Astrocyte (in vitro differentiated cells and primary cell): ENCODE results near the gene HTR4. TPM values are rescaled to one million over a fixed set of nuclear protein-coding genes. Genes with fewer than 3 reads are reported as not detected.

ENCODE experiments used
- DNase-seq: peaks from one replicate; pipeline ENCODE4 v3.0.0-alpha.2; 2010; ENCODE audit warnings: low read depth
- FAIRE-seq: peaks from 2 replicates; lab custom pipeline; 2011; peaks lifted over from hg19 to GRCh38; lab: Jason Lieb, UNC
- H2AFZ ChIP-seq: 2 replicates; pipeline ENCODE4 v1.6.0; 2012; ENCODE audit warnings: low read depth, low read length, inconsistent platforms
- H3K27ac ChIP-seq: 2 replicates; pipeline ENCODE4 v1.5.1; 2011; ENCODE audit warnings: low read depth, low read length, inconsistent platforms
- H3K27me3 ChIP-seq: 2 replicates; pipeline ENCODE4 v1.6.0; 2011; ENCODE audit warnings: low read length, inconsistent platforms; ENCODE audit not compliant: insufficient read depth
- H3K36me3 ChIP-seq: 2 replicates; pipeline ENCODE4 v1.5.1; 2011; ENCODE audit warnings: low read length, inconsistent platforms; ENCODE audit not compliant: insufficient read depth
- H3K4me1 ChIP-seq: 2 replicates; pipeline ENCODE4 v1.5.1; 2011; ENCODE audit warnings: low read length, inconsistent platforms; ENCODE audit not compliant: insufficient read depth
- H3K4me2 ChIP-seq: 2 replicates; pipeline ENCODE4 v1.6.0; 2012; ENCODE audit warnings: low read length, inconsistent platforms
- H3K4me3 ChIP-seq: 2 replicates; pipeline ENCODE4 v1.5.1; 2011; ENCODE audit warnings: low read depth, mild to moderate bottlenecking, low read length, inconsistent platforms; ENCODE audit not compliant: insufficient read depth
- H3K79me2 ChIP-seq: 2 replicates; pipeline ENCODE4 v1.6.0; 2012; ENCODE audit warnings: mild to moderate bottlenecking, low read length, inconsistent platforms; ENCODE audit not compliant: insufficient read depth
- H3K9ac ChIP-seq: 2 replicates; pipeline ENCODE4 v1.6.0; 2012; ENCODE audit warnings: mild to moderate bottlenecking, low read length, inconsistent platforms
- H3K9me3 ChIP-seq: 2 replicates; pipeline ENCODE4 v1.5.1; 2012; ENCODE audit warnings: low read depth, mild to moderate bottlenecking, low read length, inconsistent platforms; ENCODE audit not compliant: insufficient read depth
- H4K20me1 ChIP-seq: 2 replicates; pipeline ENCODE4 v1.6.0; 2012; ENCODE audit warnings: low read length, inconsistent platforms; ENCODE audit not compliant: insufficient read depth
- H3K27ac Mint-ChIP-seq: one replicate; pipeline ENCODE4 v1.8.0; 2021; ENCODE audit warnings: mild to moderate bottlenecking, mixed read lengths; ENCODE audit not compliant: unreplicated experiment
- H3K27me3 Mint-ChIP-seq: one replicate; pipeline ENCODE4 v1.8.0; 2021; ENCODE audit warnings: low read depth, mixed read lengths; ENCODE audit not compliant: unreplicated experiment
- H3K36me3 Mint-ChIP-seq: one replicate; pipeline ENCODE4 v1.8.0; 2021; ENCODE audit warnings: low read depth, mixed read lengths; ENCODE audit not compliant: unreplicated experiment
- H3K4me1 Mint-ChIP-seq: one replicate; pipeline ENCODE4 v1.8.0; 2021; ENCODE audit warnings: low read depth, mixed read lengths; ENCODE audit not compliant: unreplicated experiment
- H3K4me3 Mint-ChIP-seq: one replicate; pipeline ENCODE4 v1.8.0; 2021; ENCODE audit warnings: mild to moderate bottlenecking, moderate library complexity, mixed read lengths; ENCODE audit not compliant: unreplicated experiment
- H3K9me3 Mint-ChIP-seq: one replicate; pipeline ENCODE4 v1.8.0; 2021; ENCODE audit warnings: mild to moderate bottlenecking, mixed read lengths; ENCODE audit not compliant: unreplicated experiment
- CTCF ChIP-seq: IDR thresholded peaks from 2 replicates; pipeline ENCODE4 v1.5.1; 2011; ENCODE audit warnings: low read depth, mild to moderate bottlenecking, inconsistent platforms, low read length, moderate library complexity; ENCODE audit not compliant: insufficient read depth
- EZH2 ChIP-seq: IDR thresholded peaks from 2 replicates; pipeline ENCODE4 v1.6.1; 2012; ENCODE audit warnings: mild to moderate bottlenecking, low read length, inconsistent platforms; ENCODE audit not compliant: insufficient read depth
- total RNA-seq: library from RNA; stranded (reverse); gene quantifications from 2 replicates; pipeline ENCODE4 v1.2.1, GENCODE V29; 2021

HTR4 gene
- total RNA-seq, 1 donor from 2014 or later = not detected

DNA sequence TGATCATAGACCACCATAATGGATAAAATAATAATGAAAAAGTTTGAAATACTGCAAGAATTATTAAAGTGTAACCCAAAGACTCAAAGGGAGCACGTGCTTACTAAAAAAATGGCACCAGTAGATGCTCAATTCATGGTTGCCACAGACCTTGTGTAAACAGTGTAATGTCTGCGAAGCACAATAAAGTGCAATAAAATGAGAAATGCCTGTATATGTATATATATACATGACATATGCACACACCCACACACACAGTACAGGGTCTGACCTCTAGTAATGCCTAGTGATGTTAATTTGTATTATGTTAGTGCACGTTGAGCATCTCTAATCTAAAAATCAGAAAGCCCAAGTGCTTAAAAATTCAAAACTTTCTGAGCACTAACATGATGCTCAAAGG, 218.3 kb downstream of the HTR4 start:
- no peak overlapping the region for H3K4me2 ChIP-seq
- no peak for TF ChIP-seq CTCF
- Mint-ChIP-seq H3K4me1 (no peaks in the 10 kb centered on the region), H3K36me3 (peaks cover 10% of the 10 kb centered on the region), H3K9me3 (no peaks in the 10 kb centered on the region), H3K27me3 (no peaks in the 10 kb centered on the region), H3K27ac (no peak overlapping the region), H3K4me3 (no peak overlapping the region)
- H3K27me3 ChIP-seq = no peaks in the 10 kb centered on the region
- no peak overlapping the region for H3K9ac ChIP-seq
- H2AFZ ChIP-seq = no peak overlapping the region
- FAIRE-seq (no peak), DNase-seq (no peak)
- H3K79me2 ChIP-seq = no peaks in the 10 kb centered on the region
- H3K4me3 ChIP-seq = no peak overlapping the region
- H3K9me3 ChIP-seq = no peaks in the 10 kb centered on the region
- H3K36me3 ChIP-seq = peaks cover 44% of the 10 kb centered on the region
- no peaks in the 10 kb centered on the region for H4K20me1 ChIP-seq
- H3K27ac ChIP-seq = no peak overlapping the region
- no peaks in the 10 kb centered on the region for H3K4me1 ChIP-seq

- H3K4me1 ChIP-seq = no peaks in the 10 kb centered on the region
- H3K4me1 Mint-ChIP-seq = no peaks in the 10 kb centered on the region
- H3K9me3 ChIP-seq = no peaks in the 10 kb centered on the region
- no peaks in the 10 kb centered on the region for H4K20me1 ChIP-seq
- peaks cover 33% of the 10 kb centered on the region for H3K36me3 ChIP-seq
- no peak overlapping the region for H2AFZ ChIP-seq
- no peaks in the 10 kb centered on the region for H3K9me3 Mint-ChIP-seq
- no peak overlapping the region for H3K4me3 ChIP-seq
- no peaks in the 10 kb centered on the region for H3K27me3 ChIP-seq
- H3K79me2 ChIP-seq = no peaks in the 10 kb centered on the region
- DNase-seq (no peak), FAIRE-seq (no peak)
- no peak overlapping the region for H3K27ac Mint-ChIP-seq
- H3K36me3 Mint-ChIP-seq = peaks cover 10% of the 10 kb centered on the region
- no peak overlapping the region for H3K4me2 ChIP-seq
- H3K27ac ChIP-seq = no peak overlapping the region
- H3K27me3 Mint-ChIP-seq = no peaks in the 10 kb centered on the region
- no peak overlapping the region for H3K9ac ChIP-seq
- TF ChIP-seq EZH2 = no peak
- no peak for TF ChIP-seq CTCF
- H3K4me3 Mint-ChIP-seq = no peak overlapping the region
Measured at GRCh38 chr5:148433826-148434225, 220.5 kb downstream of the HTR4 start.

Other genes with a start within 250 kb of the HTR4 start
- 0.62 and 0.64 TPM in 2 replicates for gene ADRB2, start 172.1 kb upstream of the HTR4 start, total RNA-seq